Smooth muscle cell (in vitro differentiated cells): ENCODE measurements around the gene AKAP10. TPM values are rescaled to one million over a fixed set of nuclear protein-coding genes. Genes with fewer than 3 reads are reported as not detected.
"Not testable (repeated sequence)": the region's sequence is repeated elsewhere in the genome, so short reads cannot be mapped to it uniquely, and the experiment has no call there.

Source experiments
- DNase-seq: peaks from one replicate; lab custom pipeline; 2025; ENCODE audit not compliant: unreplicated experiment; lab: John Stamatoyannopoulos, UW
- H2AFZ ChIP-seq: fragments of 200-600 bp; sonication (generic); 2 replicates; pipeline ENCODE4 v1.6.0; 2016; ENCODE audit warnings: antibody characterized with exemption, low read depth, mild to moderate bottlenecking
- H3F3A ChIP-seq: fragments of 200-600 bp; sonication (generic); 2 replicates; pipeline ENCODE4 v1.6.0; 2017; ENCODE audit warnings: antibody characterized with exemption, low read depth
- H3K27ac ChIP-seq: fragments of 200-600 bp; sonication (generic); 2 replicates; pipeline ENCODE4 v1.5.1; 2016; ENCODE audit warnings: low read depth, mild to moderate bottlenecking
- H3K27me3 ChIP-seq: fragments of 200-600 bp; sonication (generic); 2 replicates; pipeline ENCODE4 v1.6.1; 2016; ENCODE audit warnings: low read depth, mild to moderate bottlenecking
- H3K36me3 ChIP-seq: fragments of 200-600 bp; sonication (generic); 2 replicates; pipeline ENCODE4 v1.5.1; 2016; ENCODE audit warnings: low read depth
- H3K4me1 ChIP-seq: fragments of 200-600 bp; sonication (generic); 2 replicates; pipeline ENCODE4 v1.5.1; 2016; ENCODE audit warnings: low read depth
- H3K4me2 ChIP-seq: fragments of 200-600 bp; sonication (generic); 2 replicates; pipeline ENCODE4 v1.6.0; 2016; ENCODE audit warnings: mild to moderate bottlenecking
- H3K4me3 ChIP-seq: fragments of 200-600 bp; sonication (generic); 2 replicates; pipeline ENCODE4 v1.5.1; 2016; ENCODE audit warnings: mild to moderate bottlenecking
- H3K79me2 ChIP-seq: fragments of 200-600 bp; sonication (generic); 2 replicates; pipeline ENCODE4 v1.6.0; 2016; ENCODE audit warnings: low read depth, mild to moderate bottlenecking
- H3K9ac ChIP-seq: fragments of 200-600 bp; sonication (generic); 2 replicates; pipeline ENCODE4 v1.6.0; 2016; ENCODE audit warnings: low read depth
- H3K9me3 ChIP-seq: fragments of 200-600 bp; sonication (generic); replicated peaks from 2 replicates; pipeline ENCODE4 v1.5.1; 2016; ENCODE audit warnings: low read depth
- H4K20me1 ChIP-seq: fragments of 200-600 bp; sonication (generic); 2 replicates; pipeline ENCODE4 v1.6.0; 2016; ENCODE audit warnings: low read depth
- CTCF ChIP-seq: fragments of 200-600 bp; sonication (generic); IDR thresholded peaks from 2 replicates; pipeline ENCODE4 v1.5.1; 2017; ENCODE audit warnings: borderline replicate concordance, mild to moderate bottlenecking, antibody characterized with exemption; ENCODE audit not compliant: insufficient read depth, poor library complexity, severe bottlenecking
- WGBS: methylation state at CpG from one replicate; pipeline ENCODE4 v1.1.7; 2016; ENCODE audit warnings: low lambda C conversion rate; 5-methylcytosine and 5-hydroxymethylcytosine counted together
- polyA plus RNA-seq: library from polyadenylated mRNA; unstranded; fragments of >200 nt; fragmentation: Nextera tagmentation; extraction: Ambion mirVana; gene quantifications from 2 replicates; pipeline ENCODE4 v1.2.1, GENCODE V29; 2016
- total RNA-seq: library from RNA; depleted of rRNA; stranded (reverse); fragments of >200 nt; gene quantifications from 2 replicates; pipeline ENCODE4 v1.2.3, GENCODE V29; 2014

The AKAP10 gene
- total and polyA plus RNA-seq, 2 experiments from 2014 or later = 23.7 to 28.4 TPM

DNA sequence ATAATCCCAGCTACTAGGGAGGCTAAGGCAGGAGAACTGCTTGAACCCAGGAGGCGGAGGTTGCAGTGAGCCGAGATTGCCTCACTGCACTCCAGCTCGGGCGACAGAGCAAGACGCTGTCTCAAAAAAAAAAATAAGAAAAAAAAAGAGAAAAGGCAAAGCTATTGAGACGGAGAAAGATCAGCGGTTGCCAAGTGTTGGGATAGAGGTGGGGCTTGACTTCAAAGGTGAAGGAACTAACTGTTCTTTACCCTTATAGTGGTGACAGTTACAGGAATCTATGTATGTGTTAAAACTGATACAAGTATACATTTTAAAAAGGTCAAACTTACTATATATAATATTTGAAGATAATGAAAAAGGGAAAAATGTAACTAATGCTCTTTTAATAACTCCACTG lies 22.5 kb downstream of the AKAP10 start:
- Histone ChIP-seq H4K20me1 (peaks cover 70% of the 10 kb centered on the region), H3K27ac (no peak overlapping the region), H2AFZ (no peak overlapping the region), H3F3A (peaks cover 6% of the 10 kb centered on the region), H3K36me3 (peaks cover 8% of the 10 kb centered on the region), H3K27me3 (no peaks in the 10 kb centered on the region), H3K9me3 (no peaks in the 10 kb centered on the region), H3K4me2 (no peak overlapping the region), H3K79me2 (peaks cover 61% of the 10 kb centered on the region), H3K9ac (no peak overlapping the region), H3K4me1 (no peaks in the 10 kb centered on the region), H3K4me3 (no peak overlapping the region)
- DNase-seq = no peak
- no peak for TF ChIP-seq CTCF
- WGBS = 98% methylated on average over 7 of the region's 7 CpGs

DNA sequence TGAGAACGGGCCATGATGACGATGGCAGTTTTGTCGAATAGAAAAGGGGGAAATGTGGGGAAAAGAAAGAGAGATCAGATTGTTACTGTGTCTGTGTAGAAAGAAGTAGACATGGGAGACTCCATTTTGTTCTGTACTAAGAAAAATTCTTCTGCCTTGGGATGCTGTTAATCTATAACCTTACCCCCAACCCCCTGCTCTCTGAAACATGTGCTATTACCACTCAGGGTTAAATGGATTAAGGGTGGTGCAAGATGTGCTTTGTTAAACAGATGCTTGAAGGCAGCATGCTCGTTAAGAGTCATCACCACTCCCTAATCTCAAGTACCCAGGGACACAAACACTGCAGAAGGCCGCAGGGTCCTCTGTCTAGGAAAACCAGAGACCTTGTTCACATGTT lies 26.2 kb downstream of the AKAP10 start:
- WGBS = 82% methylated on average over 3 of the region's 5 CpGs
- H3K4me1 ChIP-seq = not testable (repeated sequence)

DNA sequence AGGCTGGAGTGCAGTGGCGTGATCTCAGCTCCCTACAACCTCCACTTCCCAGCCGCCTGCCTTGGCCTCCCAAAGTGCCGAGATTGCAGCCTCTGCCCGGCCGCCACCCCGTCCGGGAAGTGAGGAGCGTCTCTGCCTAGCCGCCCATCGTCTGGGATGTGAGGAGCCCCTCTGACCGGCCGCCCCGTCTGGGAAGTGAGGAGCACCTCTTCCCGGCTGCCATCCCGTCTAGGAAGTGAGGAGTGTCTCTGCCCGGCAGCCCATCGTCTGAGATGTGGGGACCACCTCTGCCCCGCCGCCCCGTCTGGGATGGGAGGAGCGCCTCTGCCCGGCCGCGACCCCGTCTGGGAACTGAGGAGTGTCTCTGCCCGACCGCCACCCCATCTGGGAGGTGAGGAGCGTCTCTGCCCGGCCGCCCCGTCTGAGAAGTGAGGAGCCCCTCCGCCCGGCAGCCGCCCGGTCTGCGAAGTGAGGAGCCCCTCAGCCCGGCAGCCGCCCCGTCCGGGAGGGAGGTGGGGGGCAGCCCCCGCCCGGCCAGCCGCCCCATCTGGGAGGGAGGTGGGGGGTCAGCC lies 26.9 kb downstream of the AKAP10 start:
- H3K36me3 ChIP-seq, H3K4me3 ChIP-seq, H2AFZ ChIP-seq, H3K4me1 ChIP-seq, H3F3A ChIP-seq, H3K27ac ChIP-seq, H3K4me2 ChIP-seq, H3K27me3 ChIP-seq, H3K9me3 ChIP-seq, H3K9ac ChIP-seq, DNase-seq: not testable (repeated sequence)
- H3K79me2 ChIP-seq = peaks cover 79% of the 10 kb centered on the region
- peaks cover 74% of the 10 kb centered on the region for H4K20me1 ChIP-seq
- WGBS = 97% methylated on average over 21 of the region's 43 CpGs

More for the DNA sequence above, 26.2 kb downstream of the AKAP10 start:
- H3K4me2 ChIP-seq, H3K27me3 ChIP-seq, H2AFZ ChIP-seq, H3F3A ChIP-seq, H3K27ac ChIP-seq, H3K9me3 ChIP-seq, DNase-seq, H3K4me3 ChIP-seq, H3K36me3 ChIP-seq, H3K9ac ChIP-seq: not testable (repeated sequence)
- peaks cover 82% of the 10 kb centered on the region for H3K79me2 ChIP-seq
- peaks cover 77% of the 10 kb centered on the region for H4K20me1 ChIP-seq

GRCh38 chr17:19948116-19948943 lies 29.3 kb downstream of the AKAP10 start:
- H4K20me1 ChIP-seq = peaks cover 73% of the 10 kb centered on the region
- no peaks in the 10 kb centered on the region for H3K9me3 ChIP-seq
- H3F3A ChIP-seq = no peaks in the 10 kb centered on the region
- 71% methylated on average over 10 of the region's 10 CpGs for WGBS
- H3K79me2 ChIP-seq = peaks cover 66% of the 10 kb centered on the region
- no peaks in the 10 kb centered on the region for H3K4me1 ChIP-seq
- DNase-seq = no peak
- no peak overlapping the region for H3K4me3 ChIP-seq
- H3K27ac ChIP-seq = no peak overlapping the region
- no peak for TF ChIP-seq CTCF
- H3K27me3 ChIP-seq = no peaks in the 10 kb centered on the region
- H3K9ac ChIP-seq = no peak overlapping the region
- H3K4me2 ChIP-seq = no peak overlapping the region
- peaks cover 5% of the 10 kb centered on the region for H3K36me3 ChIP-seq
- no peak overlapping the region for H2AFZ ChIP-seq
